GM18907 (cell line): ENCODE measurements around the gene TRABD.
"Not testable (repeated sequence)": the region's sequence is repeated elsewhere in the genome, so short reads cannot be mapped to it uniquely, and the experiment has no call there.

Source experiments
- ATAC-seq: cut with Tn5 transposase; IDR thresholded peaks from one replicate; pipeline ENCODE4 v1.9.1; 2021; ENCODE audit warnings: mild to moderate bottlenecking, moderate library complexity; ENCODE audit not compliant: unreplicated experiment

TRABD gene

DNA sequence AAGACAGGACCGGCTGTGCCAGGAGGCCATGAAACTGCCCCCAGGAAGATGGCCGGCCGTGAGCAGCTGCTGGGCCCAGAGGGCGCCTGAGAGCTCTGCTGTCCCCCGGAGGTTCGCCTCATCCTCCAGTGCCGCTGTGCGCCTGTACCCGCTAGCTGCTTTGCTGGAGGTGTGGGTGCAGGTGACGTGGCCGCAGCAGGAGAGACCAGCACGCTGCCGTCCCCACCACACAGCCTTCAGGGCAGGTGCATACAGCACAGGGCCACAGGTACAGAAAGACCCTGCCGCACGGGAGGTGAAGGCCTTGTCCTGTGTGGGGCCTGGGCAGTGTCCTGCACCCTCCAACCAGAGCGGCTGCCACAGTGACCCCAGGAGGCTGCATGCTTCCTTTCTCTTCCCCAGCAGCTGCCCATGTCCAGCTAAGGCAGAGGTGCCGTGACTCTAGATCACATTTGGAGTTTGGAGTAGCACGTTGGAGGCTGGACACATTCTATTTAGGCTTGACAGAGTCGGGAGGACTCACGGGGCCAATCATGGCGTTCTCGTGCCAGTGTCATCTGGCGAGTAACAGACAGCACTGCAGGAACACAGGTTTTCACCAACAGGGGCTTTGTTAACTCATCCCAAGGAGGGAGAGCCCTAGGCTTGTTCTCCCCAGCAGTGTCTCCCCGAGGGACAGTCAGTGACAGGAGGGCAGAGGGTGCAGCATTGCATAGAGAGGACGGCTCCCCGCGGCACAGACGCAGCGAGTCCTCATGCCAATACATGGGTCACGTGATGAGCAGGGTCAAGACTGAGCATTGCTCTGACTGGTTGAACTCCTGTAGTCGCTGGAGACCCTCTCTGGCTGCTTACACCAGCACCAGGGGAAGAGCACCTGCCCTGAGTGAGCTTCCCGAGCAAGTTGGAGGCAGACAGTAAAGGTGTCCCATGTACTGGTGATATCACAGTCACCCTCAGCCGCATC, 33.9 kb upstream of the TRABD start:
- no peak for ATAC-seq

DNA sequence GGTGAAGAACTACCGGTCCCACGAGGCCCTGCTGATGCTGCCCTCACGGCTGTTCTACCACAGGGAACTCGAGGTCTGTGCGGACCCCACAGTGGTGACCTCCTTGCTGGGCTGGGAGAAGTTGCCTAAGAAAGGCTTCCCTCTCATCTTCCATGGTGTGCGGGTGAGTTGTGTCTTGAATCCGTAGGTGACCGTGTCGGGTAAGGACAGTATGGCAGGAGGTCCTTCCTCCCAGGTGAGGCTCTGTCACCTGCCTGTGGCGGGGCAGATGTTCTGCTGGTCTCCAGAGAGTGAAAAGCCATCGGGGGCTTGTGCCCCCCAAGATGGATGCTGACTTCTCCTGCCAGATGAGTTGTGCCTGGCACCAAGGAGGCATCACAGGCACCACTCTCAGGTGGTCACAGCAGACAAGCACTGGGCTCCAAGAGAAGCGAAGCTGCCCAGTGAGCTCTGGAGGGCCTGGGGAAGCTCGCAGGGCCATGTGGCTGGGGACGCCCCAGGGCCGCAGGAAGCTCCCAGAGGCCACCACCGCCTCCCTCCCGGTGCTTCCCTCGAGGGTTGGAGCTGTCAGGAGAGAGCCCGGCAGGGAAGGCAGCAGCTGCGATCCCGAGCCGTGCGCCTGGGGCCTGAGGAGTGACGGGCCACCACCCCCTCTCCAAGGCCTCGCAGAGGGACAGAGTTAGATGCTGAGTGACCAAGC, 32.5 kb upstream of the TRABD start:
- ATAC-seq, result no peak

GRCh38 chr22:50153756-50154140, 32.0 kb upstream of the TRABD start:
- ATAC-seq, result no peak

- ATAC-seq, result no peak
Observed at GRCh38 chr22:50157709-50158375, 27.9 kb upstream of the TRABD start.

- ATAC-seq, result no peak
Observed at GRCh38 chr22:50160947-50161346, 24.8 kb upstream of the TRABD start.

- no peak for ATAC-seq
Observed at GRCh38 chr22:50161508-50162390, 24.0 kb upstream of the TRABD start.

GRCh38 chr22:50162391-50162956, 23.2 kb upstream of the TRABD start:
- no peak for ATAC-seq

- no peak for ATAC-seq
Observed at GRCh38 chr22:50165436-50166123, 20.1 kb upstream of the TRABD start.

GRCh38 chr22:50167689-50168489, 17.8 kb upstream of the TRABD start:
- ATAC-seq, result no peak

DNA sequence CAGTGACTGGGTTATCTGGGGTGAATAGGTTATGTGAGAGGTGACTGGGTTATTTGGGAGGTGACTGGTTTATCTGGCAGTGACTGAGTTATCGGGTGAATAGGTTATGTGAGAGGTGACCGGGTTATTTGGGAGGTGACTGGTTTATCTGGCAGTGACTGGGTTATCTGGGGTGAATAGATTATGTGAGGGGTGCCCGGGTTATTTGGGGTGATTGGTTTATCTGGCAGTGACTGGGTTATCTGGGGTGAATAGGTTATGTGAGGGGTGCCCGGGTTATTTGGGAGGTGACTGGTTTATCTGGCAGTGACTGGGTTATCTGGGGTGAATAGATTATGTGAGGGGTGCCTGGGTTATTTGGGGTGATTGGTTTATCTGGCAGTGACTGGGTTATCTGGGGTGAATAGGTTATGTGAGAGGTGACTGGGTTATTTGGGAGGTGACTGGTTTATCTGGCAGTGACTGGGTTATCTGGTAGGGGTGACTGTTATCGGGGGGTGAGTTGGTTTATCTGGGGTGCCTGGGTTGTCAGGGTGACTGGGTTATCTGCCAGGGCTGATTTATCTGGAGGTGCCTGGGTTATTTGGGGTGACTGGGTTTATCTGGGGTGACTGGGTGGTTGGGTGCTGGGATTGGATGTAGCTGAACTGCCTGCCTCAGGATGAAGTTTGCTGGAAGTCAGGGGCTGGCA, 17.1 kb upstream of the TRABD start:
- ATAC-seq, result not testable (repeated sequence)

DNA sequence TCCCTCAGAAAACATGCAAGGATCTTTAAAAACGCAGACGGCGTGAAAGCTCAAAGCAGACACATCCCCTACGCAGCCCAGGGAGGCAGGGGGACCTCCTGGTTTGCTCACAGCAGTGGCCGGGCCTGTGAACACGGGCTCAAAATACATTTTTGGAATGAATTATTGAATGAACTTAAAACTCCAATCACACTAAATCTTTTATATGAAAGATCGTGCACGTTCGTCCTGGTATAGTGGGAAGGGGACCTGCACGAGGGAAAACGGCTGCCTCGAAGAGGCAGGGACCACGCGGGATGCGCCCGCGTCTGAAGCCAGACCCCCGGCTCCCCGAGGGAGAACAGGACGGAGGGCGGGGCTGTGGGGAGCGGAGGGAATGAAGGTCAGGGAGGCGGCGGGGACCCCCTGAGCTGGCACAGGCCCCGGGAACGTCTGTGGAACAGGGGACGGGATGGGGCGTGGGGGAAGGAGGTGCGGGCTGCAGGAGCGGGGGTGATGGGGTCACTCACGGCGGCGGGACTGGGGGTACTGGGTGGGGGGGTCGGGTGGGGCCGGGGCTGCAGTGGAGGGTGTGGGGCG, 16.4 kb upstream of the TRABD start:
- no peak for ATAC-seq

- ATAC-seq, result no peak
Observed at GRCh38 chr22:50169774-50170341, 15.9 kb upstream of the TRABD start.

DNA sequence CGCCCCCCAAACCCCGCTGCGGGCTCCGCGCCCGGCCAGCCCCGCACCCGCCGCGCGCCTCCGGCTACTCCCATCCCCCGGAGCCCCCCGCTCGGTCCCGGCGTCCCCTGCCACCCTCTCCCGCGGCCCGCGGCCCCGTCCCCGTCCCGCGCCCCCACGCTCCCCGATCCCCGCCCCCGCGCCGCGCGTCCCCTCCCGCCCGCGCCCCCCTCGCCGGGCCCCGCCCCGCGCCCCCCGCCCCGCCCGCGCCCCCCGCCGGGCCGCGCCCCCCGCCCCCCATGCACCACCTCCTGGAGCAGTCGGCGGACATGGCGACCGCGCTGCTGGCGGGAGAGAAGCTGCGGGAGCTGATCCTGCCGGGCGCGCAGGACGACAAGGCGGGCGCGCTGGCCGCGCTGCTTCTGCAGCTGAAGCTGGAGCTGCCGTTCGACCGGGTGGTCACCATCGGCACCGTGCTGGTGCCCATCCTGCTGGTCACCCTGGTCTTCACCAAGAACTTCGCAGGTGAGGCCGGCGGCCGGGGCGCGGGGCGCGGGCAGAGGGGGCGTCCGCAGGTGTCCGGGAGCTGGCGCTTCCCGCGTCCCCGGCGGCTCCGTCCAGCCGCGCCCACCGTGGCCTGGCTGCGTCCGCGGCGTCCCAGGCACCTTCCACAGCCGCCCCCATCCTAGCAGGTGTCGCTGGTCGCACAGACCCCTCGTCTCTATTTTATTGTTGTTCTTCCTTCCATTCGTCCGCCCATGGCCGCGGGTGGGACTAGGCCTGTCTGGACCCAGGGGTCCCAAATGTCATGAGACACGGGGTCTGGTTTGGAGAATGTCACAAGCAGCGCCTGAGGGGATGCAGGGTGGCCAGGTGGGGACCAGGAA, 15.0 kb upstream of the TRABD start, which contains the start of gene PANX2:
PANX2 (plus strand) TSS at position 279 of the 866 bp plus-strand sequence; CDS start at position 279, 0 bp downstream.
- ATAC-seq, result no peak

DNA sequence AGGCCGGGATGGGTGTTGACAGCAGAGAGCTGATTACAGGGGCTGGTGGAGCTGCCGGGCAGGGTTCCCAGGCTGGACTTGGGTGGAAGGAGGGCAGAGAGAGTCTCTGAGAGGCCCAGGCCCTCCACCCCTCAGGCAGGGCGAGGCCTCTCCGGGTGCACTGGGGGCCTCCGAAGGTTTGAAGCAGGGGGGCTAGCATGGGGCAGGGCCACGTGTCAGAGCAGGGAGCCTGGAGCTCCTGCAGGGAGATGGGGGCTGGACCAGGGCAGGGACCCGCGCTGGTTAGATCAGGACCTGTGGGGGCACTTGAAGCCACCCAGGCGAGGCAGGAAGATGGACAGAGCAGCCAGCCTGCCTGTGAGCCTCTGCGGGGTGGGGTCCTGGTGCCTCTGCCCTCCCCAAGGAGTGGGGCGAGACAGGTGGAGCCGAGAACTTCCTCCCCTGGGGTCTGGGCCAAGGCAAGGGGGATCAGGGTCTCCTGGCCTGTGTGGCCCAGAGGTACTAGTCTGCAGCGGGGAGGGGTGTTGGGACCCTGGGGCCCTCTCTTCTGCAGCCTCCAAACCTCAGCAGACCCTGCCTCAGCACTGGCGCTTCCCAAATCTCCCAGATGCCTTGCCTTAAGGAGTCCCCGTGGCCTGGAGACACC, 14.3 kb upstream of the TRABD start:
- ATAC-seq, result no peak

DNA sequence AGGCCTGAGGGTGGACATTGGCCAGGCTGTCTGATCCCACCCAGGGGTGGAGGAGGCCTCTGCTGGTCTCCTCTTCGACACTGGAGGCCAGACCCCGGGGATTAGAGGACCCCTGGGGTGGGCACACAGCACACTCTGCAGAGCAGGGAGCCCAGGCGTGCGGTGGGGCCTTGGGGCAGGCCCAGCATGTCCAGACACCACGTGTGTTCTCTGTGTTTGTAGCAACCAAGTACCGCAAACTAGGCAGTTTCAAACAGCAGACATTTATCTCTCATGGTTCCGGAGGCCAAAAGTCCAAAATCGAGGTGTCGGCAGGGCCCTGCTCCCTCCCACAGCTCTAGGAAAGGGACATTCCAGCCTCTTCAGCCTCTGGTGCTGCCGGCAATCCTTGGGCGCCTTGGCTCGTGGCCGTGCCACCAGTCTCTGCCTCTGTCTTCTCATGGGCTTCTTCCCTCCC, 13.7 kb upstream of the TRABD start:
- ATAC-seq, result no peak
